ENCODE results near the gene PHC1.

- TF ChIP-seq GATA2 (IDR thresholded peaks at IDR 0.05; ENCODE audit: low read depth, low read length): no peak
- no peak for TF ChIP-seq GATA3 (IDR thresholded peaks at IDR 0.05; ENCODE audit: low read depth, low read length)
Observed at GRCh38 chr12:8956073-8956472, 41.8 kb downstream of the PHC1 start.
